CD14-positive monocyte (primary cell): ENCODE measurements around the gene MAPK14. TPM values are rescaled to one million over a fixed set of nuclear protein-coding genes. Genes with fewer than 3 reads are reported as not detected.

Experiments used
- DNase-seq, 3 donors: peaks; one replicate each; pipeline ENCODE4 v3.0.0-alpha.2; 2011 to 2022
- H2AFZ ChIP-seq: 2 replicates; pipeline ENCODE4 v1.6.0; 2012; ENCODE audit warnings: mild to moderate bottlenecking, low read depth, low read length, inconsistent platforms; ENCODE audit not compliant: insufficient read depth, poor library complexity, severe bottlenecking
- H3K27ac ChIP-seq, 2 donors: 1 replicate in 1 of 2; 2 replicates in 1 of 2; pipeline ENCODE4 v1.5.1; 2012 to 2013; ENCODE audit warnings: low read length in 2 of 2, control low read depth in 1 of 2, inconsistent platforms in 1 of 2, low read depth in 1 of 2, mild to moderate bottlenecking in 1 of 2
- H3K27me3 ChIP-seq, 2 donors: one replicate each; pipeline versions ENCODE4 v1.6.0 to v1.6.1; 2011 to 2013; ENCODE audit warnings: low read length in 2 of 2; ENCODE audit not compliant: control insufficient read depth in 2 of 2, insufficient read depth in 2 of 2
- H3K36me3 ChIP-seq, 2 donors: replicated peaks in 1 of 2; 1 replicate in 1 of 2; 2 replicates in 1 of 2; pipeline versions ENCODE4 v1.5.1 to v1.6.1; 2012 to 2013; ENCODE audit warnings: low read length in 2 of 2, control low read depth in 1 of 2, inconsistent platforms in 1 of 2, mild to moderate bottlenecking in 1 of 2; ENCODE audit not compliant: insufficient read depth in 2 of 2, control insufficient read depth in 1 of 2
- H3K4me1 ChIP-seq, 2 donors: 1 replicate in 1 of 2; 2 replicates in 1 of 2; pipeline versions ENCODE4 v1.5.1 to v1.6.1; 2012 to 2013; ENCODE audit warnings: low read length in 2 of 2, control low read depth in 1 of 2, inconsistent platforms in 1 of 2, mild to moderate bottlenecking in 1 of 2, moderate library complexity in 1 of 2; ENCODE audit not compliant: insufficient read depth in 2 of 2, control insufficient read depth in 1 of 2
- H3K4me2 ChIP-seq: replicated peaks from 2 replicates; pipeline ENCODE3; 2012; ENCODE audit warnings: low read length, moderate library complexity, mild to moderate bottlenecking; ENCODE audit not compliant: poor library complexity, severe bottlenecking; ENCODE audit errors: extremely low read depth
- H3K4me3 ChIP-seq, 3 experiments: fragments of 200-600 bp in 1 of 3; sonication (generic) in 1 of 3; replicated peaks in 1 of 3; 1 replicate in 2 of 3; 2 replicates in 1 of 3; pipeline ENCODE4 v1.5.1; 2011 to 2013; ENCODE audit warnings: low read length in 3 of 3, mild to moderate bottlenecking in 3 of 3, control low read depth in 2 of 3, low read depth in 2 of 3, inconsistent platforms in 1 of 3, moderate library complexity in 1 of 3
- H3K79me2 ChIP-seq: 2 replicates; pipeline ENCODE4 v1.6.0; 2012; ENCODE audit warnings: mild to moderate bottlenecking, control low read depth, inconsistent platforms, low read length, moderate library complexity; ENCODE audit not compliant: insufficient read depth
- H3K9ac ChIP-seq: 2 replicates; pipeline ENCODE4 v1.6.0; 2017; ENCODE audit warnings: low read length, mild to moderate bottlenecking; ENCODE audit not compliant: insufficient read depth, poor library complexity, severe bottlenecking
- H3K9me3 ChIP-seq, 2 donors: replicated peaks in 1 of 2; 1 replicate in 1 of 2; 2 replicates in 1 of 2; pipeline versions ENCODE4 v1.5.1 to v1.6.1; 2012 to 2013; ENCODE audit warnings: low read length in 2 of 2, control low read depth in 1 of 2; ENCODE audit not compliant: control insufficient read depth in 1 of 2, insufficient read depth in 1 of 2
- H4K20me1 ChIP-seq: 2 replicates; pipeline ENCODE4 v1.6.0; 2012; ENCODE audit warnings: mild to moderate bottlenecking, low read length, control low read depth, moderate library complexity; ENCODE audit not compliant: insufficient read depth
- H3K27ac Mint-ChIP-seq, 7 donors: one replicate each; pipeline ENCODE4 v1.8.0; 2020; ENCODE audit warnings: mild to moderate bottlenecking in 7 of 7, mixed read lengths in 7 of 7, moderate library complexity in 6 of 7, inconsistent platforms in 2 of 7
- H3K27me3 Mint-ChIP-seq, 3 donors: one replicate each; pipeline ENCODE4 v1.8.0; 2021 to 2022; ENCODE audit warnings: low read depth in 3 of 3, mild to moderate bottlenecking in 3 of 3, mixed read lengths in 3 of 3, moderate library complexity in 3 of 3, inconsistent platforms in 1 of 3
- H3K36me3 Mint-ChIP-seq, 2 donors: one replicate each; pipeline ENCODE4 v1.8.0; 2020; ENCODE audit warnings: mixed read lengths in 2 of 2, inconsistent platforms in 1 of 2, mild to moderate bottlenecking in 1 of 2
- H3K4me1 Mint-ChIP-seq: one replicate; pipeline ENCODE4 v1.8.0; 2020; ENCODE audit warnings: mild to moderate bottlenecking, mixed read lengths
- H3K4me3 Mint-ChIP-seq, 2 donors: one replicate each; pipeline ENCODE4 v1.8.0; 2020; ENCODE audit warnings: mild to moderate bottlenecking in 2 of 2, mixed read lengths in 2 of 2, moderate library complexity in 1 of 2
- H3K9me3 Mint-ChIP-seq, 7 donors: one replicate each; pipeline ENCODE4 v1.8.0; 2020 to 2022; ENCODE audit warnings: mixed read lengths in 7 of 7, mild to moderate bottlenecking in 6 of 7, moderate library complexity in 6 of 7, inconsistent platforms in 2 of 7
- whole genome bisulfite sequencing: methylation state at CpG from one replicate; pipeline ENCODE4 v1.1.5; 2013; ENCODE audit warnings: missing lambda C conversion rate; ENCODE audit not compliant: insufficient coverage; 5-methylcytosine and 5-hydroxymethylcytosine counted together
- intact Hi-C, 2 donors: fragments of 100-400 bp; cut with micrococcal nuclease; formaldehyde crosslinking; loops; one replicate each; pipeline versions ENCODE4 v1.15.0 to v1.15.1; 2023
- polyA plus RNA-seq, 3 donors: library from polyadenylated mRNA; depleted of rRNA in 1 of 3; unstranded in 2 of 3; stranded (reverse) in 1 of 3; fragments of 300-500 nt in 2 of 3; fragments of >200 nt in 1 of 3; fragmentation: Illumina TruSeq in 2 of 3; gene quantifications; 1 replicate in 2 of 3; 2 replicates in 1 of 3; pipeline ENCODE4 v1.2.3, GENCODE V29; 2012 to 2021
- TF ChIP-seq, protein P1 (sequence below): fragments of 200-600 bp; IDR thresholded peaks from one replicate; pipeline ENCODE4 v1.8.0; 2022; ENCODE audit warnings: antibody characterized with exemption, mild to moderate bottlenecking

The MAPK14 gene
- polyA plus RNA-seq, 3 donors, result 56.6 to 96.6 (median 83.7) TPM

DNA sequence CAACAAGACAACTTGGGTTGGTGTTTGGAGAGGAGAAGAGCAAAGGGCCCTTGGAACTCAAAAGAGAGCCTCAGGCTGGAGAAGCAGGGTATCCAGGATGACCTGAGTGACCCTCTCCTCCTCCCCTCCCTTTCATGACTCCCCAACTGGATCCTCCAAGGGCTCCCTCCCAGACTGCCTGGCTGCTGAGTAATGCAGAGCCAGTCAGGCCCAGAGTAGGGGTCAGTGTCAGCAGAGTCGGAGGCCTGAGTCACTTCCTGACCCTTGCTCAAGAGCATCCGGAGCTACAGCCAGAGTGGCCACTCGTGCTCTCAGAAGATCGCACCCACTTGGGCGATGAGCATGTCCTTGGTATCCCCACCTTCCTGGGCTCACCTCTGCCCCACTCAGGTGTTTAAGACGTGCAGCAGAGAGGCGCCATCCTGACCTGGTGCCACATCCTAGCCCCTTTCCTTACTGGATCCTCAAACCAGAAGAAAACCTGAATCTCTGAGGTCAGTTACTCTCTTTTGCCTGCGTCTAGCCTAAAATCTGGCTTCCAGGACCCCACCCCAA is 99.9 kb downstream of the MAPK14 start:
- Mint-ChIP-seq H3K4me3 (peak overlapping the region; percentile 27 to 42), H3K4me1 (peaks cover 79% of the 10 kb centered on the region), H3K9me3 (peaks cover 0 to 6% (median 1%) of the 10 kb centered on the region in 7 donors), H3K36me3 (peaks cover 0 to 8% of the 10 kb centered on the region in 2 donors), H3K27ac (peak overlapping the region; percentile 88 to 96 (median 92)), H3K27me3 (peaks cover 11 to 24% (median 13%) of the 10 kb centered on the region in 3 donors)
- intact Hi-C loops, result loop anchor here (2.0 to 10.0 kb wide), 4 partner anchors 69 to 237 kb away; partner anchors contain the start of gene BRPF3 (in 1 of the 2)
- H3K27ac ChIP-seq, result peak overlapping the region; percentile 30 to 82
- no peak overlapping the region for H3K9ac ChIP-seq
- H2AFZ ChIP-seq, result no peak overlapping the region
- no peaks in the 10 kb centered on the region for H4K20me1 ChIP-seq
- H3K36me3 ChIP-seq, result no peaks in the 10 kb centered on the region
- DNase-seq, result peak; percentile 97 to 99 (median 98)
- peaks cover 63 to 75% of the 10 kb centered on the region in 2 donors for H3K4me1 ChIP-seq
- H3K9me3 ChIP-seq, result peaks cover 0 to 4% of the 10 kb centered on the region in 2 donors
- peak overlapping the region in 1 of 3 experiments; percentile 25 for H3K4me3 ChIP-seq
- no peak overlapping the region for H3K4me2 ChIP-seq
- no peaks in the 10 kb centered on the region for H3K79me2 ChIP-seq
- TF ChIP-seq, protein P1, sequence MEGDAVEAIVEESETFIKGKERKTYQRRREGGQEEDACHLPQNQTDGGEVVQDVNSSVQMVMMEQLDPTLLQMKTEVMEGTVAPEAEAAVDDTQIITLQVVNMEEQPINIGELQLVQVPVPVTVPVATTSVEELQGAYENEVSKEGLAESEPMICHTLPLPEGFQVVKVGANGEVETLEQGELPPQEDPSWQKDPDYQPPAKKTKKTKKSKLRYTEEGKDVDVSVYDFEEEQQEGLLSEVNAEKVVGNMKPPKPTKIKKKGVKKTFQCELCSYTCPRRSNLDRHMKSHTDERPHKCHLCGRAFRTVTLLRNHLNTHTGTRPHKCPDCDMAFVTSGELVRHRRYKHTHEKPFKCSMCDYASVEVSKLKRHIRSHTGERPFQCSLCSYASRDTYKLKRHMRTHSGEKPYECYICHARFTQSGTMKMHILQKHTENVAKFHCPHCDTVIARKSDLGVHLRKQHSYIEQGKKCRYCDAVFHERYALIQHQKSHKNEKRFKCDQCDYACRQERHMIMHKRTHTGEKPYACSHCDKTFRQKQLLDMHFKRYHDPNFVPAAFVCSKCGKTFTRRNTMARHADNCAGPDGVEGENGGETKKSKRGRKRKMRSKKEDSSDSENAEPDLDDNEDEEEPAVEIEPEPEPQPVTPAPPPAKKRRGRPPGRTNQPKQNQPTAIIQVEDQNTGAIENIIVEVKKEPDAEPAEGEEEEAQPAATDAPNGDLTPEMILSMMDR, result no peak
- H3K27me3 ChIP-seq, result peaks cover 0 to 5% of the 10 kb centered on the region in 2 donors
- WGBS, result 36% methylated on average over 8 of the region's 8 CpGs

DNA sequence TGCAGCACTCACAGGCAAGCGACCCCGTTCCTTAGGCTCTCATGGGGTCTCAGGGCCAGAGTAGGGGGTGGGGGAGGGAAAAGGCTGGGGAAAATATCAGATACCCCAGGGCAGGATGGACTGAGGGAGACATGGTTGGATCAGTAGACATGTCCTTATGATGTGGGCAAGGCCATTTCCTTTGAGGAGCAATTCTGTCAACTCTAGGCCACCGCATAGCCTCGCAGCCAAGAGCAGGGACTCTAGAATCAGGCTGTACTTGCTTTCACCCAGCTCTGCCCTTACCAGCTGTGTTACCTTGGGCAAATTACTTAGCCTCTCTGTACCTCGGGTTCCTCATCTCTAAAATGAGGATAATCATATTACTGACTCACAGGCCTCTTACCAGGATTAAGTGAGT is 100.5 kb downstream of the MAPK14 start:
- H3K36me3 ChIP-seq, result no peaks in the 10 kb centered on the region
- H4K20me1 ChIP-seq, result no peaks in the 10 kb centered on the region
- H2AFZ ChIP-seq, result no peak overlapping the region
- TF ChIP-seq, protein P1, result no peak
- H3K9me3 Mint-ChIP-seq, result peaks cover 0 to 6% (median 1%) of the 10 kb centered on the region in 7 donors
- peaks cover 0 to 4% of the 10 kb centered on the region in 2 donors for H3K9me3 ChIP-seq
- no peaks in the 10 kb centered on the region for H3K79me2 ChIP-seq
- WGBS, result 100% methylated on average over 3 of the region's 5 CpGs
- intact Hi-C loops, result loop anchor here in 1 of 2 donors (5.0 to 10.0 kb wide), 2 partner anchors 169 to 237 kb away; no protein-coding TSS in a partner anchor
- no peak overlapping the region for H3K4me3 Mint-ChIP-seq
- peaks cover 0 to 5% of the 10 kb centered on the region in 2 donors for H3K27me3 ChIP-seq
- peaks cover 59 to 72% of the 10 kb centered on the region in 2 donors for H3K4me1 ChIP-seq
- H3K4me1 Mint-ChIP-seq, result peaks cover 76% of the 10 kb centered on the region
- H3K9ac ChIP-seq, result no peak overlapping the region
- H3K27ac ChIP-seq, result peak overlapping the region; percentile 30 to 82
- peak overlapping the region; percentile 88 to 96 (median 92) for H3K27ac Mint-ChIP-seq
- no peak overlapping the region for H3K4me2 ChIP-seq
- peak in 1 of 3 donors; percentile 21 for DNase-seq
- H3K27me3 Mint-ChIP-seq, result peaks cover 12 to 23% (median 16%) of the 10 kb centered on the region in 3 donors
- peaks cover 1 to 12% of the 10 kb centered on the region in 2 donors for H3K36me3 Mint-ChIP-seq
- peak overlapping the region in 1 of 3 experiments; percentile 25 for H3K4me3 ChIP-seq
